ENCODE results near the gene NPEPPS.

DNA sequence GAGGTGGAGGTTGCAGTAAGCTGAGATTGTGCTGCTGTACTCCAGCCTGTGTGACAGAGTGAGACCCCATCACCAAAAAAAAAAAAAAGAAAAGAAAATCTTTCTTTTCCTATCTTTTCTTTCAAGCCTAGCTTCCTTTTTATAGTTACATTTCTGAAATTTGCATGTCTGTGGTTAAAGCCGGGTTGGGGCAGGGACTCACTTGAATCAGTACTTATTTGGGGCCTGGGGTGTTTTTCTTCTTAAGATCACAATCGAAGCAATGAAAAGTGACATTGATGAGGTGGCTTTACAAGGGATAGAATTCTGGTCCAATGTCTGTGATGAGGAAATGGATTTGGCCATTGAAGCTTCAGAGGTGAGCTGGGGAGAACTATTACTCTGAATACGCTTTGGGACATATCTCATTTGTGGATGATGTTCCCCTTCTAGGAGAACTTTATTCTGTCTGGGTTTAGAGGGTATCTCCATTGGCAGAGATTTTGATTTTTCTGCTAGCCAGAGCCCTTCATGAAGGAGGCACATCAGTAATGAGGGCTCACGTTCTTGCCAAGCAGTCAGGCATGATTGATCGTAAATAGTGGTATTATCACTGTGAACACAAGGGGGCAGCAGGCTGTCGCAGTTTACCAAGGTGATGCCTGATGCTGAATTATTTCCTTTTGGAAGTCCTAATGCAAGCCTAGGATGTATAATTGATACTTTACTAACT lies 133.2 kb downstream of the NPEPPS start:
- TF ChIP-seq CTCF (conservative IDR thresholded peaks at IDR 0.05; ENCODE audit: low read depth, low read length) = peak; percentile 67
- no peak for TF ChIP-seq EZH2 (IDR thresholded peaks at IDR 0.05; ENCODE audit: borderline replicate concordance, low read depth, low read length, poor library complexity, severe bottlenecking)

All from A673 (cell line).